ENCODE results near the gene POU3F1.

The POU3F1 gene

DNA sequence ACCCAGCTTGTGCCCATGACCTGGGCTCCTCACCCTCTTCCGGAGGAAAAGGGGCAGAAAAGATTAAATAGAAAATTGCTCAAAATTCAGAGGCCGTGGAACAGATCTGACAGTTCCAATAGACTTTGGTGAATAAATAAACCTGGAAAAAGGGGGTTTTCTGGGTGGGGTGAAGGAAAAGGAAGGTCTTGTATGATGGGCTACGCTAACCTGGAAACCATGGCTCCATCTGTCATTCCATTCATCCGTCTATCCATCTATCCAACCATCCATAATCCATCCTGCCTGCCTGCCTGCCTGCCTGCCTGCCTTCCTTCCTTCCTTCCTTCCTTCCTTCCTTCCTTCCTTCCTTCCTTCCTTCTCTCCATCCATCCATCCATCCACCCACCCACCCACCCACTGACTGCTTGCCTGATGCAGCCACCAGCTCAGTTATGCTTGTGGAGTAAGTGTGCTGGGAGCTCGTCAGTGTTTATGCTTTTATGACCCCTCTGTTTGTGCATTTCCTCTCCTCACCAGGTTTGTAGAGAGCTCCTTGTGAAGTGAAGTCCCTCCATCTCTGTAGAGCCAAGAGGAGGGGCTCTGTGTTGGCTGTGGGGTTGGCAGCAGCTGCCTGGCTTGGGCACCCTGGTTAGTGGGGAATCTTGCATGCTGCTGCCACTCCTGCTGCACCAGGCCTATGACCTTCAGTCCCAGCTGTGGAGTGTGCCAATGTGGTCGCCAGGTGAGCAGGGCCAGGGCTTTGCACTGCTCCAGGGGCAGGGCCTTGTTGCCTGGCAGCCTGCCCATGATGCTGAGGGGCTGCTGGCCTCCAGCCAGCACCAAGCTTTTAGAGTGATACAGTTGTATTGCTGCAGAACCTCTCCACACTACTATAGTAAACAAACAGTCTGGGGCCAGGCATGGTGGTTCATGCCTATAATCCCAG is 16.0 kb upstream of the POU3F1 start (continued):
- TF ChIP-seq PRDM10 (tag by site-specific recombination; IDR thresholded peaks at IDR 0.05) (peak; percentile 84), ZNF157 (tag by site-specific recombination; IDR thresholded peaks at IDR 0.05) (no peak), ZNF398 (tag by site-specific recombination; IDR thresholded peaks at IDR 0.05) (peak; percentile 28; the same call in 1 of the 2 replicates), KLF1 (tag by site-specific recombination; IDR thresholded peaks at IDR 0.05) (no peak), HOXC10 (CRISPR knock-in tag; IDR thresholded peaks at IDR 0.05) (no peak), ZNF48 (tag by site-specific recombination; IDR thresholded peaks at IDR 0.05) (no peak), ZNF248 (tag by site-specific recombination; IDR thresholded peaks at IDR 0.05) (no peak), ZNF433 (tag by site-specific recombination; IDR thresholded peaks at IDR 0.05; ENCODE audit: low read depth) (no peak), ZNF362 (tag by site-specific recombination; IDR thresholded peaks at IDR 0.05) (no peak)

- Histone ChIP-seq H3K27ac (ENCODE audit: extremely low read depth, low read depth, low read length) (no peak overlapping the region), H3K36me3 (ENCODE audit: control insufficient read depth in 2 of 2, insufficient read depth in 1 of 2, low read length in 2 of 2) (no peaks in the 10 kb centered on the region), H3K4me3 (ENCODE audit: low read depth, low read length) (no peak overlapping the region), H3K9me3 (ENCODE audit: control insufficient read depth, insufficient read depth, low read depth, low read length) (no peaks in the 10 kb centered on the region), H3K4me1 (ENCODE audit: control insufficient read depth, insufficient read depth, low read length) (no peaks in the 10 kb centered on the region)
- TF ChIP-seq ZNF747 (tag by site-specific recombination; IDR thresholded peaks at IDR 0.05) (no peak), ZNF138 (tag by site-specific recombination; IDR thresholded peaks at IDR 0.05; ENCODE audit: borderline replicate concordance) (no peak), MZF1 (tag by site-specific recombination; IDR thresholded peaks at IDR 0.05; ENCODE audit: borderline replicate concordance) (no peak), ZNF133 (tag by site-specific recombination; IDR thresholded peaks at IDR 0.05) (peak; percentile 85), ZIC2 (tag by site-specific recombination; IDR thresholded peaks at IDR 0.05) (peak; percentile 61), GLIS1 (tag by site-specific recombination; IDR thresholded peaks at IDR 0.05) (0 out of 2 replicates have a peak, but pooled peaks have one; percentile 25), HOXD13 (CRISPR knock-in tag; IDR thresholded peaks at IDR 0.05; ENCODE audit: borderline replicate concordance) (no peak), ZBTB1 (tag by site-specific recombination; IDR thresholded peaks at IDR 0.05) (no peak), GLIS2 (tag by site-specific recombination; IDR thresholded peaks at IDR 0.05) (no peak), ZNF335 (tag by site-specific recombination; conservative IDR thresholded peaks at IDR 0.05) (no peak)
- ChIA-PET CTCF (interaction anchor here (0.8 to 2.4 kb wide), 2 partner anchors 10 to 18 kb away, joined by 3 to 10 read pairs; no protein-coding TSS in a partner anchor), POLR2A (interaction anchor here (1.2 kb wide), 1 partner anchor 15 kb away, joined by 5 read pairs; the partner anchor contains the start of gene POU3F1)
Observed at GRCh38 chr1:38061883-38062328, 15.3 kb upstream of the POU3F1 start.
